BLaER1 treated with 17β-estradiol and CSF1 and Interleukin-3, amounts not matched to agents 10 nM and 100 nM (cell line): Measurements from ENCODE around the gene HOXB5.
A peak's percentile ranks its signal among the peaks of the same experiment; 100 is the strongest.

ENCODE experiments used
- H3K27ac ChIP-seq, 11 experiments: shearing (Covaris generic); formaldehyde crosslinking; 2 replicates each; pipeline ENCODE4 v1.8.1; 2022
- H3K27me3 ChIP-seq, 11 experiments: shearing (Covaris generic); formaldehyde crosslinking; 2 replicates each; pipeline ENCODE4 v1.8.1; 2022
- H3K36me3 ChIP-seq, 11 experiments: shearing (Covaris generic); formaldehyde crosslinking; 2 replicates each; pipeline ENCODE4 v1.8.1; 2022
- H3K4me1 ChIP-seq, 10 experiments: shearing (Covaris generic); formaldehyde crosslinking; 2 replicates each; pipeline ENCODE4 v1.8.1; 2022
- H3K4me2 ChIP-seq, 11 experiments: shearing (Covaris generic); formaldehyde crosslinking; 2 replicates each; pipeline ENCODE4 v1.8.1; 2022
- H3K4me3 ChIP-seq, 10 experiments: shearing (Covaris generic); formaldehyde crosslinking; 2 replicates each; pipeline ENCODE4 v1.8.1; 2022
- H3K9ac ChIP-seq, 11 experiments: shearing (Covaris generic); formaldehyde crosslinking; 2 replicates each; pipeline ENCODE4 v1.8.1; 2022
- H3K9me3 ChIP-seq, 11 experiments: shearing (Covaris generic); formaldehyde crosslinking; replicated peaks in 1 of 11; 2 replicates each; pipeline ENCODE4 v1.8.1; 2022
- H4K20me1 ChIP-seq, 11 experiments: shearing (Covaris generic); formaldehyde crosslinking; 2 replicates each; pipeline ENCODE4 v1.8.1; 2022
- Cebpa-rat ChIP-seq, 11 experiments: shearing (Covaris generic); IDR thresholded peaks; 2 replicates each; pipeline ENCODE4 v1.8.1; 2022

HOXB5 gene

GRCh38 chr17:48586355-48587258 lies 7.0 kb downstream of the HOXB5 start:
- H3K27me3 ChIP-seq: peaks cover 99 to 100% (median 100%) of the 10 kb centered on the region in 11 experiments
- peaks cover 11 to 40% (median 22%) of the 10 kb centered on the region in 10 experiments; a peak in 18 of 20 replicates for H3K4me1 ChIP-seq
- no peaks in the 10 kb centered on the region for H3K9me3 ChIP-seq
- no peak for TF ChIP-seq Cebpa-rat (IDR thresholded peaks at IDR 0.05)
- H3K36me3 ChIP-seq: no peaks in the 10 kb centered on the region
- H4K20me1 ChIP-seq: peaks cover 0 to 97% (median 86%) of the 10 kb centered on the region in 11 experiments; a peak in 18 of 22 replicates
- H3K4me3 ChIP-seq: peak overlapping the region in 7 of 10 experiments; percentile 47 to 65 (median 52); a peak in 8 of 20 replicates
- H3K9ac ChIP-seq: no peak overlapping the region
- no peak overlapping the region for H3K27ac ChIP-seq
- peak overlapping the region; percentile 63 to 96 (median 83); a peak in 18 of 22 replicates for H3K4me2 ChIP-seq

GRCh38 chr17:48584223-48584741 lies 9.3 kb downstream of the HOXB5 start:
- Histone ChIP-seq H4K20me1 (peaks cover 0 to 96% (median 85%) of the 10 kb centered on the region in 11 experiments; a peak in 18 of 22 replicates), H3K27me3 (peaks cover 99 to 100% (median 100%) of the 10 kb centered on the region in 11 experiments), H3K27ac (no peak overlapping the region), H3K4me3 (no peak overlapping the region), H3K9me3 (0 out of 22 replicates have a peak, but pooled peaks cover 0 to under 1% (median 0%) of the 10 kb centered on the region in 11 experiments), H3K4me1 (peaks cover 11 to 41% (median 22%) of the 10 kb centered on the region in 10 experiments; a peak in 18 of 20 replicates), H3K9ac (no peak overlapping the region), H3K36me3 (no peaks in the 10 kb centered on the region), H3K4me2 (no peak overlapping the region)
- TF ChIP-seq Cebpa-rat (IDR thresholded peaks at IDR 0.05): no peak

GRCh38 chr17:48583708-48584222 lies 9.8 kb downstream of the HOXB5 start:
- Histone ChIP-seq H3K36me3 (no peaks in the 10 kb centered on the region), H3K9me3 (peaks cover 0 to 5% (median 0%) of the 10 kb centered on the region in 11 experiments; a peak in 2 of 22 replicates), H3K4me2 (no peak overlapping the region), H3K9ac (no peak overlapping the region), H4K20me1 (peaks cover 0 to 96% (median 86%) of the 10 kb centered on the region in 11 experiments; a peak in 18 of 22 replicates), H3K27me3 (peaks cover 99 to 100% (median 100%) of the 10 kb centered on the region in 11 experiments), H3K4me3 (no peak overlapping the region), H3K4me1 (peaks cover 11 to 41% (median 22%) of the 10 kb centered on the region in 10 experiments; a peak in 18 of 20 replicates), H3K27ac (no peak overlapping the region)
- no peak for TF ChIP-seq Cebpa-rat (IDR thresholded peaks at IDR 0.05)

- H4K20me1 ChIP-seq: peaks cover 0 to 89% (median 78%) of the 10 kb centered on the region in 11 experiments; a peak in 18 of 22 replicates
Observed at GRCh38 chr17:48582750-48583069, 10.9 kb downstream of the HOXB5 start.

GRCh38 chr17:48579760-48580554 lies 13.6 kb downstream of the HOXB5 start:
- H3K27me3 ChIP-seq: peaks cover 99 to 100% (median 100%) of the 10 kb centered on the region in 11 experiments
- H4K20me1 ChIP-seq: peaks cover 0 to 87% (median 69%) of the 10 kb centered on the region in 11 experiments; a peak in 17 of 22 replicates

More at GRCh38 chr17:48582750-48583069, 10.9 kb downstream of the HOXB5 start:
- TF ChIP-seq Cebpa-rat (IDR thresholded peaks at IDR 0.05): no peak
- H3K27me3 ChIP-seq: peaks cover 99 to 100% (median 100%) of the 10 kb centered on the region in 11 experiments
- no peak overlapping the region for H3K27ac ChIP-seq
- peaks cover 0 to 9% (median 0%) of the 10 kb centered on the region in 11 experiments; a peak in 2 of 22 replicates for H3K9me3 ChIP-seq
- H3K4me3 ChIP-seq: no peak overlapping the region
- no peak overlapping the region for H3K9ac ChIP-seq
- H3K4me2 ChIP-seq: no peak overlapping the region
- H3K36me3 ChIP-seq: no peaks in the 10 kb centered on the region
- H3K4me1 ChIP-seq: peaks cover 10 to 33% (median 19%) of the 10 kb centered on the region in 10 experiments; a peak in 18 of 20 replicates

GRCh38 chr17:48579471-48579759 lies 14.2 kb downstream of the HOXB5 start:
- no peak for TF ChIP-seq Cebpa-rat (IDR thresholded peaks at IDR 0.05)
- H3K4me2 ChIP-seq: no peak overlapping the region
- peaks cover 0 to 9% (median 0%) of the 10 kb centered on the region in 11 experiments; a peak in 2 of 22 replicates for H3K9me3 ChIP-seq
- peaks cover 0 to 9% (median 2%) of the 10 kb centered on the region in 10 experiments; a peak in 5 of 20 replicates for H3K4me1 ChIP-seq
- peaks cover 0 to 90% (median 67%) of the 10 kb centered on the region in 11 experiments; a peak in 17 of 22 replicates for H4K20me1 ChIP-seq
- H3K9ac ChIP-seq: no peak overlapping the region
- H3K4me3 ChIP-seq: no peak overlapping the region
- no peak overlapping the region for H3K27ac ChIP-seq
- H3K27me3 ChIP-seq: peaks cover 100% of the 10 kb centered on the region in 11 experiments
- H3K36me3 ChIP-seq: no peaks in the 10 kb centered on the region

More at GRCh38 chr17:48579760-48580554, 13.6 kb downstream of the HOXB5 start:
- Histone ChIP-seq H3K4me2 (no peak overlapping the region), H3K4me3 (no peak overlapping the region), H3K9me3 (peaks cover 0 to 9% (median 0%) of the 10 kb centered on the region in 11 experiments; a peak in 2 of 22 replicates), H3K27ac (no peak overlapping the region), H3K36me3 (no peaks in the 10 kb centered on the region), H3K9ac (no peak overlapping the region), H3K4me1 (peaks cover 0 to 9% (median 2%) of the 10 kb centered on the region in 10 experiments; a peak in 5 of 20 replicates)
- TF ChIP-seq Cebpa-rat (IDR thresholded peaks at IDR 0.05): no peak

GRCh38 chr17:48578616-48579470 lies 14.7 kb downstream of the HOXB5 start:
- Histone ChIP-seq H3K9ac (no peak overlapping the region), H3K36me3 (no peaks in the 10 kb centered on the region), H3K27ac (no peak overlapping the region), H3K9me3 (peaks cover 0 to 9% (median 0%) of the 10 kb centered on the region in 11 experiments; a peak in 2 of 22 replicates), H3K4me2 (no peak overlapping the region), H3K4me3 (no peak overlapping the region), H4K20me1 (peaks cover 0 to 90% (median 70%) of the 10 kb centered on the region in 11 experiments; a peak in 17 of 22 replicates), H3K27me3 (peaks cover 100% of the 10 kb centered on the region in 11 experiments), H3K4me1 (peaks cover 0 to 9% (median 2%) of the 10 kb centered on the region in 10 experiments; a peak in 5 of 20 replicates)
- no peak for TF ChIP-seq Cebpa-rat (IDR thresholded peaks at IDR 0.05)
